Activated B cell treated with CpG ODN at 0.5 μM for 24 hours (primary cell): ENCODE data around the gene BICD1. TPM values are rescaled to one million over a fixed set of nuclear protein-coding genes. Genes with fewer than 3 reads are reported as not detected.

ENCODE experiments used
- ATAC-seq: fragments of 200-7000 bp; cut with Tn5 transposase; one replicate; pipeline ENCODE4 v1.10.0; 2021; ENCODE audit warnings: low read depth, mild to moderate bottlenecking, moderate library complexity
- CTCF ChIA-PET: fragments of 350-600 bp; sonication (Branson Sonifier 250); formaldehyde crosslinking; loops from one replicate; lab custom pipeline; 2021; ENCODE audit warnings: antibody characterized with exemption; lab: Charles Lee
- POLR2A ChIA-PET: fragments of 350-600 bp; sonication (Branson Sonifier 250); formaldehyde crosslinking; loops from one replicate; lab custom pipeline; 2021; ENCODE audit warnings: antibody characterized with exemption; lab: Charles Lee
- DNase-seq: peaks from one replicate; pipeline ENCODE4 v3.0.0; 2022
- H3K27ac Mint-ChIP-seq: one replicate; pipeline ENCODE4 v1.8.0; 2020; ENCODE audit warnings: mixed read lengths
- H3K27me3 Mint-ChIP-seq: one replicate; pipeline ENCODE4 v1.8.0; 2021; ENCODE audit warnings: mixed read lengths
- H3K36me3 Mint-ChIP-seq: one replicate; pipeline ENCODE4 v1.8.0; 2021; ENCODE audit warnings: low read depth, mixed read lengths
- H3K4me1 Mint-ChIP-seq: one replicate; pipeline ENCODE4 v1.8.0; 2021; ENCODE audit warnings: mixed read lengths
- H3K4me3 Mint-ChIP-seq: one replicate; pipeline ENCODE4 v1.8.0; 2020; ENCODE audit warnings: mild to moderate bottlenecking, mixed read lengths
- H3K9me3 Mint-ChIP-seq: one replicate; pipeline ENCODE4 v1.8.0; 2020; ENCODE audit warnings: mixed read lengths
- intact Hi-C: fragments of 100-400 bp; cut with micrococcal nuclease; formaldehyde crosslinking; loops from one replicate; pipeline ENCODE4 v1.15.1; 2024
- total RNA-seq: library from RNA; stranded (reverse); gene quantifications from 2 replicates; pipeline ENCODE4 v1.2.3, GENCODE V29; 2022
- TF ChIP-seq, protein P1 (sequence below): fragments of 200-600 bp; IDR thresholded peaks from one replicate; pipeline ENCODE4 v1.8.0; 2022; ENCODE audit warnings: antibody characterized with exemption, mild to moderate bottlenecking

The BICD1 gene
- total RNA-seq, 1 donor from 2014 or later = 67.6 TPM

DNA sequence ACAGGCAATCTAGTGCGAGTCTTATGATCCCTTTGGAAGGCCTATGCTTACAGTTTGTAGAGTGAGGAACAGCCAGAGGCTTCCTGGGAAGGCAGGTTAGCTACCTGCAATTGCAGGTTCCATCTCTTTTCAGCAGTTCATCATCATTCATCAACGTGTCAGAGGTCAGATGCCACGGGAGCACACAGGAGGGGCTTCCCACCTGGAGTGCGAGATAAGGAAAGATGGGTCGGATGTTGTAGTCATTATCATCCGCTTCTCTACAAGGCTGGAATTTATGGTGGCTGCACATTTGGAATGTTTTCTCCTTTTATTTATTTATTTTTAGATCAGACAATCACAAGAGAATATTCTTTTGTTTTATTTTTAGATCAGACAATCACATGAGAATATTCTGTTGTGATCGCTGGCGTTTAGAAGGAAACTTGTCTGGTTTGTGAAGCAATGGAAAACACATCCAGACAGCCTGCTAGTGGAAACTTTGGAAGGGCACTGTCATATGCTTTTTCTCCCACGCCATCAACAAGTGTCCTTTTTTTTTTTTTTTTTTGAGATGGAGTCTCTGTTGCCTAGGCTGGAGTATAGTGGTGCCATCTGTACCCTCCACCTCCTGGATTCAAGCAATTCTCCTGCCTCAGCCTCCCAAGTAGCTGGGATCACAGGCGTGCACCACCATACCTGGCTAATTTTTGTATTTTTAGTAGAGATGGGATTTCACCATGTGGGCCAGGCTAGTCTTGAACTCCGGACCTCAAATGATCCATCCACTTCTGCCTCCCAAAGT lies 1.9 kb upstream of the BICD1 start:
- no peak overlapping the region for H3K27ac Mint-ChIP-seq
- H3K4me3 Mint-ChIP-seq = peak overlapping the region; percentile 32
- DNase-seq = no peak
- H3K4me1 Mint-ChIP-seq = peaks cover 22% of the 10 kb centered on the region
- intact Hi-C loops = loop anchor here (5.0 kb wide), 1 partner anchor 42 kb away; no protein-coding TSS in a partner anchor
- CTCF ChIA-PET = no interaction called here
- TF ChIP-seq, protein P1, sequence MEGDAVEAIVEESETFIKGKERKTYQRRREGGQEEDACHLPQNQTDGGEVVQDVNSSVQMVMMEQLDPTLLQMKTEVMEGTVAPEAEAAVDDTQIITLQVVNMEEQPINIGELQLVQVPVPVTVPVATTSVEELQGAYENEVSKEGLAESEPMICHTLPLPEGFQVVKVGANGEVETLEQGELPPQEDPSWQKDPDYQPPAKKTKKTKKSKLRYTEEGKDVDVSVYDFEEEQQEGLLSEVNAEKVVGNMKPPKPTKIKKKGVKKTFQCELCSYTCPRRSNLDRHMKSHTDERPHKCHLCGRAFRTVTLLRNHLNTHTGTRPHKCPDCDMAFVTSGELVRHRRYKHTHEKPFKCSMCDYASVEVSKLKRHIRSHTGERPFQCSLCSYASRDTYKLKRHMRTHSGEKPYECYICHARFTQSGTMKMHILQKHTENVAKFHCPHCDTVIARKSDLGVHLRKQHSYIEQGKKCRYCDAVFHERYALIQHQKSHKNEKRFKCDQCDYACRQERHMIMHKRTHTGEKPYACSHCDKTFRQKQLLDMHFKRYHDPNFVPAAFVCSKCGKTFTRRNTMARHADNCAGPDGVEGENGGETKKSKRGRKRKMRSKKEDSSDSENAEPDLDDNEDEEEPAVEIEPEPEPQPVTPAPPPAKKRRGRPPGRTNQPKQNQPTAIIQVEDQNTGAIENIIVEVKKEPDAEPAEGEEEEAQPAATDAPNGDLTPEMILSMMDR = no peak
- H3K36me3 Mint-ChIP-seq = peaks cover 14% of the 10 kb centered on the region
- H3K27me3 Mint-ChIP-seq = no peaks in the 10 kb centered on the region
- POLR2A ChIA-PET = interaction anchor here (1.6 kb wide), 1 partner anchor 148 kb away, joined by 3 read pairs; no protein-coding TSS in a partner anchor
- ATAC-seq = no peak
- H3K9me3 Mint-ChIP-seq = no peaks in the 10 kb centered on the region

DNA sequence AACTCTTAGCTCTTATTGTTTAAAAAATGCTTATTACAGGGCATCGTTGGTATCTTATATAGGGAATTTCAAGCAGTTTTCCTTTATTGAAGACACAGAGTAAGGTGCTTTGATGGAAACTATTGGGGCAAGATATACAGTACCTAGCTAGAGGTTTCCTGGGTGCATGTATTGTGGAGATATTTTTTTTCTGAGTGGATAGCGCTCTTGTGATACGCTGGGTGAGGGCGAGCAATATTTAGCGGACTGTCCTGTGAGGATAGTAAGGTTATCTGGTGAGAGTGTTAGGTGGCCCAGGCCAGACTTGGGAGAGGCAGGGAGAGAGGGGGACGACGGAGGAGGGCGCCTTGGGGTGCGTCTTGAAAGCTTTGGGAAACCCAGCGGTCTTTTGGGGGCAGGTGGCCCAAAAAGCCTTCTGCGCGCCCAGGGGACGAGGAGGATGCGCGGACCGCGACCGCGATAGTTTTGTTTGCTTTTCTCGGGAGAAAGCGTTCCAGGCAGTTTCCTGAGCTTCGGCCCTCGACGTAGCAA lies 596 bp upstream of the BICD1 start:
- no peak for DNase-seq
- POLR2A ChIA-PET = interaction anchor here (0.6 to 2.8 kb wide), 13 partner anchors 18 to 448 kb away, joined by 3 to 39 read pairs (median 4); no protein-coding TSS in a partner anchor

DNA sequence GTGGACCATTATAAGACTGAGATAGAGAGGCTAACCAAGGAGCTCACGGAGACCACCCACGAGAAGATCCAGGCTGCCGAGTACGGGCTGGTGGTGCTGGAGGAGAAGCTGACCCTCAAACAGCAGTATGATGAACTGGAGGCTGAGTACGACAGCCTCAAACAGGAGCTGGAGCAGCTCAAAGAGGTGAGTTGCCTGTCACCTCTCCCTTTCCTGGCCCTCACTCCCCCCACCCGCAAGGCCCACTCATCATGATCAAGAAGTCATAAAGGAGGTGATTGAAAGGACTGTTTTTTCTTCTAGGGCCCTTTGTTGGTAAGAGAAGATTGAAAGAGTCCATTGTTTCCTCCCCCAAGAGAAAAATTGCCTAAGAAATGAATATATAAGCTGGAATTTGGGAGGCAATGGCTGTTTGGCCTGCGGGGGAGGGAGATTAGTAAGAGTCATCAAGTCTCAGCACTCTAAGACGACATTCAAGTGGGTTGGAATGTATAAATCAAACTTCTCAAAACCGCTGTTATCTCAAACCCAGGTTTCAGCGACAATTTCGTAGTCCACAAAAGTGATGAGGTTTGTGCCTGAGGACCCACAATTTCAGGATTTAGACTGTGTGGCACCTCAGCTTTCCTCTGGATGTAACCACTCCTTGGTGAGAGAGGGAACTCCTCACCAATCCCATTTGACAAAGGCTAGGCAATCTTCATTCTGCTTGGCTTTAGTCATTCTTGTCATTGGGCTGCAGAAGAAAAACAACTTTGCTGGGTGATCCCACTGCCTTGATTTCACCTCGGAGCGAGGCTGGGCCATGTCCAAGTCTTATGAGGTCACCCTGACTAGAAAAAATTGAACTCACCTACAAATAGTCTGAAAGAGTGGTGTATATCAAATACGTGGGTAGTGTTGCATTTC lies 966 bp downstream of the BICD1 start:
- CTCF ChIA-PET = interaction anchor here (0.6 to 2.2 kb wide), 5 partner anchors 27 to 455 kb away, joined by 3 to 8 read pairs (median 4); no protein-coding TSS in a partner anchor
- H3K4me3 Mint-ChIP-seq = peak overlapping the region; percentile 95
- intact Hi-C loops = loop anchor here (1.0 to 5.0 kb wide), 3 partner anchors 32 to 448 kb away; partner anchors contain the start of gene ETFBKMT
- POLR2A ChIA-PET = interaction anchor here (0.6 to 2.8 kb wide), 15 partner anchors 13 to 379 kb away, joined by 3 to 39 read pairs (median 5); partner anchors contain the start of gene RESF1
- peak overlapping the region; percentile 95 for H3K27ac Mint-ChIP-seq
- no peaks in the 10 kb centered on the region for H3K9me3 Mint-ChIP-seq
- peaks cover 26% of the 10 kb centered on the region for H3K36me3 Mint-ChIP-seq
- DNase-seq (no peak), ATAC-seq (peak; percentile 17)
- H3K4me1 Mint-ChIP-seq = peaks cover 28% of the 10 kb centered on the region
- H3K27me3 Mint-ChIP-seq = no peaks in the 10 kb centered on the region
- TF ChIP-seq, protein P1 = no peak

More for the DNA sequence above, 596 bp upstream of the BICD1 start:
- intact Hi-C loops = loop anchor here (1.0 to 5.0 kb wide), 4 partner anchors 28 to 424 kb away; no protein-coding TSS in a partner anchor
- no peak for ATAC-seq
- H3K27me3 Mint-ChIP-seq = no peaks in the 10 kb centered on the region
- H3K27ac Mint-ChIP-seq = peak overlapping the region; percentile 82
- peak overlapping the region; percentile 89 for H3K4me3 Mint-ChIP-seq
- H3K36me3 Mint-ChIP-seq = peaks cover 17% of the 10 kb centered on the region
- CTCF ChIA-PET = interaction anchor here (0.6 to 2.2 kb wide), 4 partner anchors 11 to 453 kb away, joined by 3 to 8 read pairs (median 4); no protein-coding TSS in a partner anchor
- TF ChIP-seq, protein P1 = no peak
- no peaks in the 10 kb centered on the region for H3K9me3 Mint-ChIP-seq
- peaks cover 28% of the 10 kb centered on the region for H3K4me1 Mint-ChIP-seq

DNA sequence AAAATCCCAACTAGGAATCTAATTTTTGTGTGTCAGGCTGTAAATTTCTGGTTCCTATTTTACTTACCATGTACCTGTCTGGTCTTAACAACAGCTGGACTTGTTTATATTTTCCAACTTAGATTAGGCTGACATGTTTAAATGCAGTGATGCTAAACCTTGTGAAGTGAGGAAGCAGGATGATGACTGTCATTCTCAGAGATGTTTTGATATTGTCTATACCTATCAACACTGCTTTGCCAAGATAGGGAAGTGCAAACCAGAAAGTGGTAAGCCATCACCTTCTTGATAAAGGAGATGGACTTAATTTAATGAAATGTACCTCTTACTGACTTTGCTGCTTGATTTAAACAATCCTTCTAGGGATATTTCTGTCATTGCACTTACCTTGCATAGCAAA lies 2.1 kb downstream of the BICD1 start:
- Mint-ChIP-seq H3K4me1 (peaks cover 31% of the 10 kb centered on the region), H3K27ac (peak overlapping the region; percentile 47), H3K4me3 (peak overlapping the region; percentile 95), H3K9me3 (no peaks in the 10 kb centered on the region), H3K36me3 (peaks cover 31% of the 10 kb centered on the region), H3K27me3 (no peaks in the 10 kb centered on the region)
- ATAC-seq = no peak
- ChIA-PET CTCF (no interaction called here), POLR2A (interaction anchor here (0.7 kb wide), 2 partner anchors 20 to 156 kb away, joined by 3 read pairs; no protein-coding TSS in a partner anchor)
- intact Hi-C loops = loop anchor here (5.0 kb wide), 1 partner anchor 46 kb away; no protein-coding TSS in a partner anchor
- no peak for DNase-seq
- TF ChIP-seq, protein P1 = no peak
